Stimulated activated CD4-positive, alpha-beta T cell treated with anti-CD3 and anti-CD28 coated beads, Interleukin-4, amount 100 ng/mL, for 48 hours (primary cell): Measurements from ENCODE around the gene PRRX2.
"Not testable (repeated sequence)": the region's sequence is repeated elsewhere in the genome, so short reads cannot be mapped to it uniquely, and the experiment has no call there.

Source experiments
- DNase-seq, 2 donors: peaks; one replicate each; pipeline ENCODE4 v3.0.0-alpha.2; 2020; ENCODE audit warnings: low read depth in 2 of 2

PRRX2 gene

DNA sequence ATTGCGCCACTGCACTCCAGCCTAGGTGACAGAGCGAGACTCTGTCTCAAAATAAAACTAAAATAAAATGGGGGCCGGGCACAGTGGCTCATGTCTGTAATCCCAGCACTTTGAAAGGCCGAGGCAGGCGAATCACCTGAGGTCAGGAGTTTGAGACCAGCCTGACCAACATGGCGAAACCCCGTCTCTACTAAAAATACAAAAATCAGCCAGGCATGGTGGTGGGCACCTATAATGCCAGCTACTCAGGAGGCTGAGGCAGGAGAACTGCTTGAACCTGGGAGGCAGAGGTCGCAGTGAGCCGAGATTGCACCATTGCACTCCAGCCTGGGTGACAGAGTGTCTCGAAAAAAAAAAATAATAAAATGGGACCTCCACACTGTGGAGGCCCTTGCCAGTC lies 29.1 kb upstream of the PRRX2 start:
- not testable (repeated sequence) for DNase-seq

DNA sequence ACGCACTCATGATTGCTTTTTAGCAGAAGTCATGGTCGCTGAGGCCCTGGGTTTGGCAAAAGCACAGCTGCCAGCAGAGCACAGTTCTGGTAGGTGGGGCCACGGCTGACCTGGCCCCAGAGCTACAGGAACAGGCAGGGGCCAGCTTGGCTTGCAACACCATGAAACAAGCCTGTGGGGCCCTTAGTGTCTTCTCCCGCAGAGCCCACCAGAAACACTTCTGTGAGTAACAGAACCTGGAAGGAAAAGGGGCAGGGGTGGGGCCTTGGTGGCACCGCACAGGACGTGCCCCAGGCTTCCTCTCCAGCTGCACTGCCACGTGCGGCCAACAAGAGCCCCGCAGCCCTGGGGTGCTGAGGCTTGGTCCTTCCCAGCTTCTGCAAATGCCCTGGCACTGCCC lies 28.3 kb upstream of the PRRX2 start:
- DNase-seq, result no peak

DNA sequence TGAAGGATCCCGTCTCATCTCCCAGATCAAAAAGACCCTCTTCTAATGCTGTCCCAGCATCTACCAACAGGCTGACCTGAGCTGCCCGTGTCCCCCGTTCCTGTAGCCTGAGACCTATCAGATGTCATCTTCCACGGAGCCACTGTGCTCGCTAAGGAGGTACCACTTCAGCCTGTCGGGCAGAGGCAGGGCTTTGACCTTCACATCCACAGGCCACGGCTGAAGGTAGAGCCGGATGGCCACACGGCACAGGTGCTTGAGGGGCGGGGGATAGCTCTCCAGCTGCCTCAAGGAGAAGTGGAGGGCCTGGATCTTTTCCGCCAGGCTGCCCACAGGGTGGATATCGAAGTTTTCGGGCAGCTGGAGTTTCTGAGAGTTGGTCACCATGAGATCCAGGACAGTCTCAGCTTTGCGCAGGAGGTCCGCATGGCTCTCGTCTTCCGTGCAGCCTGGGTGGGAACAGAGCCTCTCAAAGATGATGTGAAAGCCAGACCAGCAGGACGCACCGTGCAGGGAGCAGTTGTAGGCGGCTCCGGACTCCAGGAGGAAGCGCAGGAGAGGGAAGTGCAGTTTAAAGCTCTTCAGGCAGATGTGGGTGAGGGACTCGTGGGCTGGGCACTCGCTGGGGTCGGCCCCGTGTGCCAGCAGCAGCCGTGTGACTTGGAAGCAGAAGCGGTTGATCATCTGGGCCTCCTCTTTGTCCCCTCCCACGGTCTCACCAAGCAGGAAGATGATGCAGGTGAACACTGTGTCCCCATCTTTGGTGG lies 27.6 kb upstream of the PRRX2 start:
- DNase-seq, result no peak

DNA sequence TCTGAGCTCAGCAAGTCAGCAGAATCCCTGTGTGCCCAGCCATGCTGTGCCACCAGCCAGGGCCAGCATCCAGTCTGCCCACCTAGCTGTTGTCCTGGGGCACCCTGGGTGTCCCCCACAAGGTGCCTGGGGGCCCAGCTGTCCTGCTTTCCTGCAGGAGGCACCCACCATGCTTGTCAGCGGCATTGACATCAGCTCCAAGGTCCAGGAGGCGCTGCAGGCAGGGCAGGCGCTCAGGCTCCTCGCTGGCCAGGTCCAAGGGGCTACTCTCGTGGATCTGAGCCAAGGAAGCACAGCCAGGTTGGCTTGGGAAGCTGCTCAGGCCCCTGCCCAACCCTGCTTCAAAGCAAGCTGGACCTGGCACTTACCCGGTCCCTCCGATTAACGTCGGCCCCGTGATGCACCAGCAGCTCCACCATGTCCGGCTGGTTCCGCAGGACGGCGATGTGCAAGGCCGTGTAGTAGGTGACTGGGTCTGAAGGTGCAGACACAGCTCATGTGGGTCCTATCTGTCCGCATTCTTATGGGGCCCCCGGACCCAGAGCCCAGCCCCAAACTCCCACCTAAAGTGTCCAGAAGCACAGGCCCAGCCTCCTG lies 26.3 kb upstream of the PRRX2 start:
- no peak for DNase-seq

DNA sequence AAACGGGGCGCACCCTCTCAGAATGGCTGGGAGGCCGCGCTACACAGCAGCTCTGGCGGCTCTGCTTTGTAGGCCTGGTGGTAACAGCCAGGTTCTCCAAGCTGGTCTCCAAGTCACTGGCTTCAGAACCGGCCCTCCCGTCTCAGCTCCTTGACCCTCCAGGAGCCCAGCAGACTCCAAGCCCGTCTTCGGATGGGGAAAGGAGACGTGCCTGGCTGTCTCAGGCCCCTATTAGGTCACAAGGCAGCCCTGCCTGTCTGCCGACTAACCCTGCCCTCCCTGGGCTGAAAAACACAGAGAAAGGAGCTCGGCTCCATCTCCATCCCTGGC lies 25.7 kb upstream of the PRRX2 start:
- no peak for DNase-seq

DNA sequence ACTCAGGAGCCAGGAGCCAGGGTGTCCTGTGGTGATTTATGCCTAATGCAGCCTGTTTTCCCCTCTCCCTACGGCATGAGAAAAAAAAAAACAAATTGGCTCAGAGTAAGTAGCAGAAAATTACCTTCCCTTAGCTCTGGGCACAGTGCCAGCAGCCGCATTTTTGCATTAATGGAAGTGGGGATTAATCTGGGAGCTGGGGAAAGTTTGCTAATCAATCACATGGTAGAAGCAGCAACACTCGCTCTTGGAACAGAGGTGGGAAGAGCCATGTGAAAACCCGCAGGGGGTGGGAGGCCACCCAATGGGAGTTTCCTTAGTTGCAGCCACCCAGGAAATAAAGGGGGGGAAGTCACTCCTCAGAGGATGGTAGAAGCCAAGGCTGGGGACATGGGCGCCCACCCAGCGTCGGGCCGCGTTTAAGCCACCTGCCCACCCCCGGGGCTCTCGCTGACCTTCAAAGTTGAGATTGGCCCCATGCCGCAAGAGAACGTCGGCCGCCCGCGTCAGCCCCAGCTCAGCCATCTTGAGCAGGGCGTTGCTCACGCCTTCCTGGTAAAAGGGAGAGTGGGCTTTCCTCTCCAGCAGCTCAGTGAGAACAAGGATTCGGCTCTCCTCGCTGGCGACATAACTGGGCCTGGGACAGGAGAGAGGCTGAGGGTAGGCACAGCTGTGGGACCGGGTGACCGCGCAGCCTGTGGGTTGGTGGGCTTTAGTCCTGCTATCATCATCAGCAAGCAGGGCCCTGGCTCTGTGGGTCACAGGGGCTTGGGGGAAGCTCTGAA lies 25.2 kb upstream of the PRRX2 start:
- DNase-seq, result no peak

DNA sequence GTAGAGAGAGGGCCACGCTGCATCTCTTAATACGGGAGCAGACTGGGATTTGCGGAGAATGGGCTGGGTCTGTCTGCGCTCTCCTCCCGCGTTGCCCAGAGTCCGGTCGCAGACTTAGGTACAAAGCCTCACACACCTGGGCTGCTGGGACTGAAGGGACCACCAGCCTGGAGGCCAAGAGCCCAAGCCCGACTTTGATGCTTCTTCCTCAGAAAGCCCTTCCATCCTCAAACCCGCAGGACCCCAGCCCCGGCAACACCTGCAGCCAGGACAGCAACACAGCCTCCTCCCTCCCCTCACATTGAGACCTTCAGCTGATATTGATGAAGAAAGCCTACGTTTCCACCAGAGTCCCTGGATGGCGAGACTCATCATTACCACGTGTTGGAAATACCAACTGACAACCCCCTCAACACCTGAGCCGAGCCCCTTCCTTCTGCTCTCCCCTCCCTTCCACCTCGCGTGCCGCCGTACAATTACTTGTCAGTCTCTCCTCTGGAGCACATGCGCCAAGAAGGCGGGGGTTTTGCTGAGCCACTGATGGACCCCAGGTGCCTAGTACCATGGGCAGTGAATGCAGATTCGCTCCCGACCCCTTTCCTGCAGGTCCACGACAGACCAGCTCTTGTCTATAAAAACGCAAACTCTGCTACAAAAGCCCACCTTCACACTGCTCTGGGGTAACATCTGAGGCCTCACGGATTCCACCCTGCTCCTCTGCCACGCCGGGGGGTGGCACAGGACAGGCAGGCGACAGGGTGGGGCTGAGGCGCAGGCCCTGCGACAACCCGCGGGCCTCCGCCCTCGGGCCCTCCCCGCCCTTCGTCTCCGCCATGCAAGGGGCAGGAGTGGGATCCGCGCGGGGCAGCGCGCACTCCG lies 24.3 kb upstream of the PRRX2 start:
- no peak for DNase-seq

DNA sequence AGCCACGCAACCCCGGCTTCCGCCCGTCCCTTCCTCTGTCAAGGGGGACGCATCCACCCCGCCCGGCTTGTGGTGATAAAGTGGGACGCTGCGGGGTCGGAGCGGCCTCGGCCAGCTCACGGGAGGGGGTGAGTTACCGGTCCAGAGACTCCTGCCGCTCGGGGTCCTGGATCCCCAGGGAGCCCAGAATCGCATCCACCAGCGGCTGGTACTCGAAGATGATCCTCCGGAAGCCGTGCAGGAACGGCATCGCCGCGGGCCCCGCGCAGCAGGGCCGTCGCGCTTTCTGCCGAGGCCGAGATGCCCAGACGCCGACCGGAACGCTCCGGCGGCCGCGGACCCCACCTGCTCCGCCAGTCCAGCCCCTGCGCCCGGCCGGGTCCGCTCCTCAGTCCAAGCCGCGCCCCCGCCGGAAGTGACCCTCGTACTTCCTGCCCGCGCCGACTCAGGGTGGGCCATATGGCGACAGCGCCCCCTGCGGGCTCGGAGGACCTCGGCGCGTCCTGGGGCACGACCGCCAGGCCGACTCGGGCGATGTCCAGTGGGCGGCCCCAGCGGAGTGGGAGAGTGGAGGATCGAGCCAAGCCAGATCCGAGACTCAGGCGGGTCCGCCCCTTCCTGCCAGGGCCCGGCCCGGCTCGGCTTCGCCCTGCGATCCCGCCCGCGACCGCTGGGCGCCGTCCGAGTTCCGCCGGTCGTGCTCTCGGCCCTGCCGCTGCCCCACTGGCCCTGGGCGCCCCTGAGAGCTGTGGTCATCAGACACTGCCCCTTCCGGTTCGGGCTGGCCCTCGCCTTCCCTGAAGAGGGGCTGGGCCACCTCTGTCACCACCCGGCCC lies 23.5 kb upstream of the PRRX2 start, which contains the start of gene ASB6:
TSS of gene ASB6 (minus strand) at position 402 of the 836 bp plus-strand sequence. CDS start at position 250, 152 bp downstream.
- peak; percentile 97 to 99 for DNase-seq

DNA sequence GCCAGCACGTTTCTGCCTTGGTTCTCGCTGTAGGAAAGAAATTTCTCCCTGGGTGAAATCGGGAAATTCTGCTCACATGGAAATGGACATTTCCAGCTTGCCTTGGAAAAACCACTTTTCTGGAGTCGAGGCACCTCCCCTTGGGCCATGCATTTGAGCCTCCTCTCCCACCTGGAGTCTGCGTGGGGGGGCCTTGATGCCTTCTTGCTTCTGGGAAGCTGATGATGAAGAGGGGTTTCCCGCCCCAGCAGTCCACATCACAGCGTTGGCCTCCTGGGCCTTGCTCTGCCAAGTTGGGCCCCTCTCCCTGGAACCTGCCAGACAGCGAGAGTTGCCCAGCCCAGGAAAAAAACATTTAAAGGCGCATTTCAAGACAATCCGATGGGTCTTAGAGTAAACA lies 21.7 kb upstream of the PRRX2 start:
- no peak for DNase-seq

DNA sequence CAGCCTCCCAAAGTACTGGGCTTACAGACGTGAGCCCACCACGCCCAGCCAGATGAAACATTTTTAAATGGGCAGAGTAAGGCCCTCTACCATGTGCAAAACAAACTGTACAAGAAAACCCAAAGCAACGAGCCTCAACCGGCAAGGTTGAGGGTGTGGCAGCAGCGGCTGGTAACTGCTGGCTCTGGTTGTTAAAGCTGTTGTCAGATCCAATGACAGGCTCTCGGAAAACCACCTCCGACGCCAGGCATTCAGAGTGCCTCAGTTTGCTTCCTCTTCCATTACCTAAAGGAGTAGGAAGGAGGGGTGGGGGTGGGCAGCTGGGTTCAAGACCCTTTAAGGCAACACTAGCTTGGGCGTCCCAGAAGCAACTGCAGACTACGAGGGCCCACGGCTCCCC lies 21.1 kb upstream of the PRRX2 start:
- no peak for DNase-seq

DNA sequence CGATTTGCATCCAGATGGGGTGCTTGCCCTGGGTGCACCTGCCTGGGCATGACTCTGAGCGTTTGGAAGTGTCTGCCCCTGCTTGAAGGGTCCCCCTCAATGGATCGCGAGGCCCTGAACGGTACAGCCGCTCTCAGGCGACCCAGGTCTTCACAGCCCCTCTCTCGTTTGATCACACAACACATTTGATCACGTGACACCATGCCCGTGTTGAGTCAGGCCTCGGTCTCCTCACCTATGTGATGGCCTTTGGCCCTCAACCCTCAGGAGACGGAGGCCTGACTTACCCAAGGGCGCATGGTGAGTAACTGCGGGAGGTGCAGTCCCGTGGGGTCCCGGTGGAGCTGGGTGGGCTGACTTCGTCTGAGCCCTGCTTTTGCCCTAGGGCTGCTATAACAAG lies 20.5 kb upstream of the PRRX2 start:
- DNase-seq, result no peak

DNA sequence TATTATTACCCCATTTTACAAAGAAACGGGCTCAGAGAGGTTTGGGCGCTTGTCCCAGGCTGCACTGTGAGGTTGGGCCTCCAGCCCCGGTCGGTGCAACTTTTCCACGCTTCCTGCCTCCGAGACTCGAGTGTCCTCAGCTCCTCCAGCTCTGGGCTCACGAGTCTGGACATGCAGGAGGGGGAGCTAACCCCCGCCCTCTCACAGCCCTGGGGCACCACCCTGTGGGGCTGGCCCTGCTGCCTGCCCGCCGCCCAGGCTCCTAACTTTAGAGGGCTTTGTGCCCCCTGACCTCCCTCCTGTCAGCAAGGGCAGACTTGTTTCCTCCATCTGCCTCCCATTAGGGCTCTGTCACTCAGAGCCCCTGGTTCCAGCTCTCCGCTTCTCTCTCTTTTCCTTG lies 19.2 kb upstream of the PRRX2 start:
- DNase-seq, result no peak

DNA sequence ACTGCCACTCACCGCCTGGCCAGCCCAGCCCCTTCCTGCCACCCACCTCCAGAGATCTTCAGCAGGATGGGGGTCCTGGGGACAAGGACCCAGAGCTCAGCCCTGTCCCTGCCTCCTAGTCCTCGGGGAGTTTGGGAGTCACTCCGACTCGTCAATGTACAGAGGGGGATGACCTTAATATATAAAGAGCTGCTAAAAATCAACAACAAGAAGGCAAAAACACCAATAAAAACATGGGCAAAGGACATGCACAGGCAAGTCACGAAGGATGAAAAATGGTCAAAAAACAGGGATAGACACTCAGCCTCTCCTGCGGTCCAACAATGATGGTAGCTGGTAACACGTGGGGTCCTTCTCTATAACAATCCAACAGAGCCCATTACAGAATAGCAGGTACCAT lies 18.8 kb upstream of the PRRX2 start:
- no peak for DNase-seq

DNA sequence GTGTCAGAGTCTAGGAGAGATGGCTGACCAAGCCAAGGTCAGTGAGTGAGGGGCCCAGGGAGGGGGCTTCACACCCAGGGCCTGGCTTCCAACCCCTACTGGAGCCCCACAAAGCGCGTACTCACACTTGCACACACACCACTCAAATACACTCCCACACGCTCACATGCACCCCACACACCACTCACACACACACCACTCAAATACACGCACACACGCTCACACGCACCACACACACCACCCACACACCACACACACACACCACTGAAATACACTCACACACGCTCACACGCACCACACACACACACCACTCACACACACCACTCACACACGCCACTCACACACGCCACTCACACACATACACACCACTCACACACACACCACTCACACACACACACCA lies 17.8 kb upstream of the PRRX2 start:
- DNase-seq, result no peak

DNA sequence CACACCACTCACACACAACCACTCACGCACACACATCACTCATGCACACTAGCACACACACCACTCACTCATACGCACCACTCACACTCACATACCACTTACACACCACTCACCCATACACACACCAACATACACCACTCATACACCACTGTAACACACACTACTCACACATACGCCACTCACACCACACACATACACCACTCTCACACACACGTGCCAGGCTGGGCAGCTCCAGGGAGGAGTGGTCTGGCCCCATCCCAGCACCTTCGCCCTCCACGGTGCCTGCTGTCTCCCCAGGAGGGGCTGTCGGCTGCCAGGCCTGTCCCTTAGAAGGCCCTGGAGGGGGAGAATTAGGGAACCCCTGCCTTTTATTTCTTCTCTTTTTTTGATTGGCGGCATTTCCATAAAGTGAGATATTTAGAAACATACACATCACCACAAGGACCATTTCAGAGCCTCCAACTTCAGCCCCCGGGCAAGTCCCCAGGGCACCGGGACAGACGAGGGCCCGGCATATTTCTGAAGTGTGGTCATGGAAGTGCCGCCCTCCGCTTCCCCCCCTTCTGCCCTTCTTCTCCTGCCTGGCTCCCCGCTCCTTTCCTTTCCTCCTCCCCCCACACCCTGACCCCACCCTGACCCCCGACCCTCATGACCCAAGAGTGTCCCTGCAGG lies 17.2 kb upstream of the PRRX2 start:
- no peak for DNase-seq

DNA sequence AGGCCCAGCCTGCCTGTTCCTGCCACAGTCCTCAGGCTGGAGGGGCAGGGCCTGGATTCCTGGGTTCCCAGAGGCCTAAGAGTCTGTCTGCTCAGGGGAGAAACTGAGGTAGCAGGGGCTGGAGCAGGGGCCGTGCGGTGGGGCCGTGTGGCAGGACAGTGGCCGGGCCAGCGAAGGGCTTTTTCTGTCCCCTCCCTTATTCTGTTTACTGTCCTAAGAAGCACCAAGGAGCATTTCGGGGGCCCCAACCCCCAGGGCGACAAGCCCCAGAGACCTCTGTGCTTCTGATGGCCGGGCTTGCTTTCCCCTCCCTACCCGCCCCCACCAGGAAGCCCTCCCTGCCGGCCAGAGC lies 16.7 kb upstream of the PRRX2 start:
- DNase-seq, result no peak

DNA sequence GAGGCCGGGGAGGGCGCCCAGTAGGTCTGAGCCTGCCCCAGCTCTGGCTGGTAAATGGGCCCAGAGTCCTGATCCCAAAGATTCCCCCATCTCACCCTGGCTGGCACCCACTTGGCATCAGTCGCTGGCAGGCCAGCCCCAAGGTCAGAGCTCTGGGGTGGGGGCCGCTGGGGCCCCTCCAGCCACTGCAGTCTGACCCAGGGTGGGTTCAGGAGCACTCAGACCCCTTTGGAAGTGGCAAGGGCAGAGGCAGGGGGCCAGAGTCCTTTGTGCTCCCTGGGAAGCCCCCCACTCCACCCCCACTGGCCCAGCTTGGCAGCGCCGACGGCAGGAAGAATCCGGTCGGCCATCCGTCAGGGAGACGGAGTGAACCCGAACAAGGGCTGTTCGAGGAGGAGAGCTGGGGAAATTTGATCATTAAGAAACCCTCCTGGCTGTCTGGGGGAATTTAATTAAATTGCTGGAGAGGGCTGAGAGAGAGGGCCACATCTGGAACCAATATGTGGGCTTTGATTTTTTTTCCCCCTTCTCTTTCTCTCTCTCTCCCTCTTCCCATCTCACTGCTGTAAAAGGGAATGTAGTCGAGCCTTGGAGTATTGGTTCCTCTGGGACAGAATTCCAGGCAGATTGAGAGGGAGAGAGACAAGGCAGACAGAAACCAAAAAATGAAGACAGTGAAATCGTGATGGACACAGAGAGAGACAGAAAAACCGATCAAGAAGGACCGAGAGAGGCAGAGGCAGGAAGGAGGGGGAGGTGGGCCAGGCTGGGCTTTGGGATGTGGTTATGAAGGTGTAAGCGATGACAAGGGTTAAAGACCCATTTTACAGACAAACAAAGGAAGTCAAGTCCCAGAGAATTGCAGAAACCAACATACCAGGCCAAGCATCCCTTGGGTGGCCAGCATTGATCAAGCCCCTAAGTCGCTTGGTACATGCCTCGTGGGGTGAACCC lies 15.4 kb upstream of the PRRX2 start:
- DNase-seq, result no peak

DNA sequence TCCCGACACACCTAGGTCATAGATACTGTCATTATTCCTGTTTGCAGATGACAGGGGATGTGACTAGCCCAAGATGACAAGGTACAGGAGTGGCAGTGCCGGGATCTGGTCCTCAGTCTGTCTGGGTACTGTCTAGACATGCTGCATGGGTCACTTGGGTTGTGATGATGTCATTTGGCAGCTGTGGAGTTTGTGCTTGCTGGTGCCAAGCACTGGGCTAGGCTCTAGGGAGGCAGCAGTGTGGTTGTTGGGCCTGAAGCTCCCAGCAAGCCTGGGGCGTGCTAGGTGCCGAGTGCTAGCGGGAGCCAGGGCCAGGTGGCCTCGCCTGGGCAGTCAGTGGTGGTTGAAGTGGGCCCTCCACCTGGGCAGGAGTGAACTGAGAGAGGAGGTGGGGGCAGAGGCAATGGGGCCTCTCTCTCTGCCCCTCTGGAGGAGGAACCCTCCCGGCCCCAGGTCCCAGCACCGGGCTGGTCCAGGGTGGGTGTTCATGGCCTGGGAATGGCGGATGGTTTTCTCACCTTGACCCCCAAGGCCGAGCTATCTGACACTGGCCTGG lies 14.7 kb upstream of the PRRX2 start:
- DNase-seq, result no peak
